Fibroblast of the aortic adventitia (primary cell): ENCODE results near the gene KBTBD4. TPM values are rescaled to one million over a fixed set of nuclear protein-coding genes. Genes with fewer than 3 reads are reported as not detected.
"Not testable (repeated sequence)": the region's sequence is repeated elsewhere in the genome, so short reads cannot be mapped to it uniquely, and the experiment has no call there.

Experiments
- DNase-seq: peaks from one replicate; pipeline ENCODE4 v3.0.0-alpha.2; 2010; ENCODE audit warnings: low read depth
- H3K4me3 ChIP-seq: 2 replicates; pipeline ENCODE4 v1.5.1; 2011; ENCODE audit warnings: low read depth, mild to moderate bottlenecking, control low read depth, low read length, moderate library complexity
- total RNA-seq: library from RNA; depleted of rRNA; stranded (reverse); fragments of >200 nt; gene quantifications from 2 replicates; pipeline ENCODE4 v1.2.3, GENCODE V29; 2012; ENCODE audit warnings: low replicate concordance
- TF ChIP-seq, protein P1 (sequence below): IDR thresholded peaks from 2 replicates; pipeline ENCODE4 v1.5.1; 2011; ENCODE audit warnings: mild to moderate bottlenecking, low read length, control low read depth, inconsistent platforms; ENCODE audit not compliant: insufficient read depth

KBTBD4 gene
- total RNA-seq, 1 donor = 28.4 TPM

DNA sequence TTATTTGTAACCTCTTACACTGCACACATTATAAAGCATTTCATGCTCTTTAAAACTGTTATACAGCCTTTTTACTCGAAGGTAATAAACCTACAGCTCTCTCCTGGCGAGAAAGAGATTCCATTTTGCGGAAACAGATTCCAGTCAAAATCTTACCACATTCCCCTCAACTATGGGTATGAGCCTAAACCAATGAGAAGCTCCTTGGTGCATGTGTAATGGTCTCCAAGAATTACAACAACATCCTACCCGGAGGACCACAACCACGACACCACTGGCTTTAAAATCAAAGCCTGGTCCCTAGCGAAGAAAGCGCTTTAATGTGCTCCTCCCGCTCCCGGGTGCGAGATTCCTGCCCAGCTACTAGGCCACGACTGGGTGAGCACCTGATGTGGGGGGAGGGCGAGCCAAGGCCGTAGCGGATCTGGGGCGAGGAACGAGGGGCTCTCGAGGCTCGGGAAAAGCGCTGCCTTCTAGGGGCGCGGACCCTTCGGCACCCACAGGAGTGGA, 26.7 kb downstream of the KBTBD4 start:
- peak overlapping the region; percentile 99 for H3K4me3 ChIP-seq
- TF ChIP-seq, protein P1, sequence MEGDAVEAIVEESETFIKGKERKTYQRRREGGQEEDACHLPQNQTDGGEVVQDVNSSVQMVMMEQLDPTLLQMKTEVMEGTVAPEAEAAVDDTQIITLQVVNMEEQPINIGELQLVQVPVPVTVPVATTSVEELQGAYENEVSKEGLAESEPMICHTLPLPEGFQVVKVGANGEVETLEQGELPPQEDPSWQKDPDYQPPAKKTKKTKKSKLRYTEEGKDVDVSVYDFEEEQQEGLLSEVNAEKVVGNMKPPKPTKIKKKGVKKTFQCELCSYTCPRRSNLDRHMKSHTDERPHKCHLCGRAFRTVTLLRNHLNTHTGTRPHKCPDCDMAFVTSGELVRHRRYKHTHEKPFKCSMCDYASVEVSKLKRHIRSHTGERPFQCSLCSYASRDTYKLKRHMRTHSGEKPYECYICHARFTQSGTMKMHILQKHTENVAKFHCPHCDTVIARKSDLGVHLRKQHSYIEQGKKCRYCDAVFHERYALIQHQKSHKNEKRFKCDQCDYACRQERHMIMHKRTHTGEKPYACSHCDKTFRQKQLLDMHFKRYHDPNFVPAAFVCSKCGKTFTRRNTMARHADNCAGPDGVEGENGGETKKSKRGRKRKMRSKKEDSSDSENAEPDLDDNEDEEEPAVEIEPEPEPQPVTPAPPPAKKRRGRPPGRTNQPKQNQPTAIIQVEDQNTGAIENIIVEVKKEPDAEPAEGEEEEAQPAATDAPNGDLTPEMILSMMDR = no peak
- DNase-seq = peak; percentile 60

DNA sequence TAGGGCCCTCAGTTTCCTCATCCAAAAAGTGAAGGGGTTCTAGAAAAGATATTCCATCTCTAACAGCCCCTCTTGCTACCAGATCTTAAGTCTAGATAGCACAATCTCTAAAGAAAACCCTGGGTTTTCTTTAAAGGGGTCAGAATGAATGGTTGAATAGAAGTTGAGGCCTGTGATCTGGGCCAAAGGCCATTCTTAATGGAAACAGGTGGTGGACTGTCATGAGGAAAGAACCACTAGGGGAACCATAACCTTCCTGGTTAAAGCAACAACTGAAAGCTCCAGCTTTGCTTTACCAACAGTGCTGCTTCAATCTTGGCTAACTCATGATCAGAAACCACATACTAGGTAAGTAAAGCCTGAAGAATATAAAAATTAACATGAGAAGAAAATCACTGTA, 27.7 kb downstream of the KBTBD4 start:
- TF ChIP-seq, protein P1 = peak; percentile 51
- peak overlapping the region; percentile 99 for H3K4me3 ChIP-seq
- peak; percentile 50 for DNase-seq

DNA sequence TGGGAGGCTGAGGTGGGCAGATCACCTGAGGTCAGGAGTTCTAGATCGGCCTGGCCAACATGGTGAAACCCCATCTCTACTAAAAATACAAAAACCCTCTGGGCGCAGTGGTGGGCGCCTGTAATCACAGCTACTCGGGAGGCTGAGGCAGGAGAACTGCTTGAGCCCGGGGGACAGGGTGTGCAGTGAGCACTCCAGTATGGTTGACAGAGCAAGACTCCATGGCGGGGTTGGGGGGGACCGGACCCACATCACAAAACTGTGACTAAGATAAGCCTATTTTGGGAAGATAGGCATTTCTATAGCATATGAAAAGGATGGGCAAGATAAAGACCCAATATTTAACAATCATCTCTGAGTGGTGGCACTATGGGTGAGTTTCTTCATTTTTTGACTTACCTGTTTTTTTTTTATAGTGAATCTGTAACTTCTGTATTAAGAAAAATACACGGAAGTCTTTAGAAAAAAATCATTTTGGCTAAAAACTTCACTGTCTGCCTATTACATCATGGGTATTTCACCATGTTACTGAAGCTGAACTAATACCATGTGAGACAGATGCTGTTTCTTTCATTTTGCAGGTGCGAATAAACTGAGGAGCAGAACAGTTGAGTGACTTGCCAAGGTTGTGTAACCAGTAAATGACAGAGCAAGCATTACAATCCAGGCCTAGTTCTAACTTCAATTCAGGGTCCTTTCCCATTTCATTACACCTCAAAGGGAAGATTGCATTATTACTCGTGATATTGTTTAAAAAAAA, 28.3 kb downstream of the KBTBD4 start:
- peak; percentile 46 for DNase-seq
- peak overlapping the region; percentile 99 for H3K4me3 ChIP-seq
- TF ChIP-seq, protein P1 = no peak

DNA sequence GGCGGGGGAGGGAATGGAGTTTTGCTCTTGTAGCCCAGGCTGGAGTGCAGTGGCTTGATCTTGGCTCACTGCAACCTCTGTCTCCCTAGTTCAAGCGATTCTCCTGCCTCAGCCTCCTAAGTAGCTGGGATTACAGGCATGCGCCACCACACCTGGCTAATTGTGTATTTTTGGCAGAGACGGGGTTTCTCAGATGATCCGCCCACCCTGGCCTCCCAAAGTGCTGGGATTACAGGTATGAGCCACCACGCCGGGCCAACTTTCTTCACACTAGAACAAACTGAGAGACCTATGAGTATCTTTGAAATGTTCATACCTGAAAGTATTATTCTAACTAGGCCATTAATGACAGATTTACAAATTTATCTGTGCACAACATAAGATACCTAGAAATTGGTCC, 32.5 kb downstream of the KBTBD4 start:
- DNase-seq, H3K4me3 ChIP-seq: not testable (repeated sequence)

DNA sequence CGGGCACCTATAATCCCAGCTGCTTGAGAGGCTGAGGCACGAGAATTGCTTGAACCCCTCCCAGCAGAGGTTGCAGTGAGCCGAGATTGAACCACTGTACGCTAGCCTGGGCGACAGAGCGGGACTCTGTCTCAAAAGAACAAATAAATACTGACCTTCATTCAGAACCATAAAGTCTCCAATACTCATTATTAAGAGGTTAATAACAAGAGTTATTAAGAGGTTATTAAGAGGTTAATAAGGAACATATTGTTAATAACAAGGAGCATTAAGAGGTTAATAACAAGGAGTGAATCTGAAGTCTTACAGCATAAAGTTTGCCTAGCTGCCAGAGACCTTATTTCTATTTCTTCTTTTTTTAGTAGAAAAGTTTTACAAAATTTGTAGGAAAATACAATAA, 33.5 kb downstream of the KBTBD4 start:
- TF ChIP-seq, protein P1 = no peak
- no peak overlapping the region for H3K4me3 ChIP-seq
- DNase-seq = no peak

DNA sequence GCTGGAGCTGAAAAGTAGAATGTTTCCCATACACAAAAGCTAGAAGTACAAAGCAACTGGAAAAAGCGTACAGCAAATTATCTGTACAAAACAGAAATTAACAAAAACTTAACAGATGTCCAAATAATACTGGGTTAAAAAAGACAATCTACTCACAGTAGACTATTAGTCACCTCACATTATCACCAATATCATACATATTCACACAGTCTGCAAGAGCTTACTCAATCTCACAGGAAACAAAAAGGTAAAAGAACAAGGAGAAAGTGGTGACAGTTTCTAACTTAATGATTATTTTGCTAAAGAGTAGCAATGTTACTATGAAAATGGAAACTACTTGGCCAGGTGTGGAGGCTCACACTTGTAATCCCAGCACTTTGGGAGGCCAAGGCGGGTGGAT, 37.7 kb downstream of the KBTBD4 start:
- DNase-seq = no peak
- H3K4me3 ChIP-seq = no peak overlapping the region
- TF ChIP-seq, protein P1 = no peak

DNA sequence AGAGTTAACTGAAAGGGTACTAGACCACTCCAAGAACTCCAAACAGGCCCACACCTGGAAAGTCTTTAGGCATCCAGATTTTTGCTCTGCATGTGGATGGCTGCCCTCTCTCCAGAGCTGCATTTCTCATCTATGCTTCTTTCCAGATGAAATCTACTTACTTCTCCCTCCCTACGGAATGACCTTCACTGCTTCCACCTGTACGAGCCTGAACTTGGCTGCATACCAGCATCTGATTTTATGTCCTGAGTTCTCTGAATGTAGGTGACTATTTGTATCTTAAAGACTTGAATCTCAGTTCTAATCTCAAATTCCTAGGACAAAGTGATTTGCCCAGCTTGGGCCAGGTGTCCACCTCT, 39.1 kb downstream of the KBTBD4 start:
- TF ChIP-seq, protein P1 = no peak
- DNase-seq = no peak
- H3K4me3 ChIP-seq = no peak overlapping the region
